SH-SY5Y (cell line): ENCODE data around the gene RAD9A.

ENCODE experiments used
- GATA2 ChIP-seq: IDR thresholded peaks from 2 replicates; pipeline ENCODE4 v1.6.1; 2011; ENCODE audit warnings: mild to moderate bottlenecking, low read depth, low read length
- GATA3 ChIP-seq: IDR thresholded peaks from 2 replicates; pipeline ENCODE4 v1.6.1; 2011; ENCODE audit warnings: low read depth, mild to moderate bottlenecking, low read length, moderate library complexity

DNA sequence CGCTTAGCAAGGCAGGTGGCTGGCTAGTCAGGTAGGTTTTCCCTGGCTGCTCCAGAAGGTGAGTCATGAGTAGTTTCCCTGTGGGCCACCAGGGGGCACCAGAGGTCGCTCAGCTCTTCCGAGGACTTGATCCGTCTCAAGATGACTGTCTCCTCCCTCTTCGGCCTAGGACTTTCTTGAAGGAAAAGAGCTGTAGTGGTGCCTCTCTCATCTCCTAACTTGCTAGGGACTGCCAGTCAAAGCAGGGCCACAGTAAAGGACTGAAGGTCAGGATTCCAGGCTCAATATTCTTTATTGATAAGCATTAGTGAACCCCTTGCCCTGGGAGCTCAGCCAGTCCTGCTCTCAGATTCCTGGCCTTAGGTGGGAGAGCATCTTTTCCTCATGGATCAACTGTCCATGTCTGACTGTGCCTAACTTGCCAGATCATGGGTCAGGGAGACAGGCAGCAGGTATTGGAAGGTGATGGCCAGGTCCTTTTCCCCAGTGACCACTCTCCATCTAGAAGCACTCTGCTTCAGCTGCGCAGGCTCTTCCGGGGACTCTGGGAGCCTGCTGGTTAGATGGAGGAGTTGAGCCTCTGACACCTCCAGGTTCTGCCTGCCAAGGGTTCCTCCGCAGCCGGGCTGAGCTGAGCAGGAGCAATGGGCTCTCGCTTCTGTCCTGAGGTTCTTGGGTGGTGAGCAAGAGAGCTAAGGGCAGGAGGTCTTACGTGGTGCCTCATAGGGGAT, 40.3 kb upstream of the RAD9A start:
- TF ChIP-seq GATA2 (no peak), GATA3 (no peak)
